HG03439 (cell line): Measurements from ENCODE around the gene NBPF9.
"Not testable (repeated sequence)": the region's sequence is repeated elsewhere in the genome, so short reads cannot be mapped to it uniquely, and the experiment has no call there.

Experiments used
- ATAC-seq: cut with Tn5 transposase; IDR thresholded peaks from one replicate; pipeline ENCODE4 v1.9.1; 2021; ENCODE audit warnings: mild to moderate bottlenecking, moderate library complexity; ENCODE audit not compliant: unreplicated experiment

Gene NBPF9

GRCh38 chr1:149013513-149013912 lies 89.8 kb downstream of the NBPF9 start:
- ATAC-seq: not testable (repeated sequence)

- not testable (repeated sequence) for ATAC-seq
Measured at GRCh38 chr1:149012599-149012998, 90.8 kb downstream of the NBPF9 start.

GRCh38 chr1:149009761-149010160 lies 93.6 kb downstream of the NBPF9 start:
- not testable (repeated sequence) for ATAC-seq

- not testable (repeated sequence) for ATAC-seq
Measured at GRCh38 chr1:149008769-149009168, 94.6 kb downstream of the NBPF9 start.

- not testable (repeated sequence) for ATAC-seq
Measured at GRCh38 chr1:149008326-149008725, 95.0 kb downstream of the NBPF9 start.
